H54 (cell line): ENCODE results near the gene MIF4GD.

Experiments used
- DNase-seq: peaks from one replicate; pipeline ENCODE4 v3.0.0; 2011; ENCODE audit warnings: low spot score, mixed read lengths; ENCODE audit not compliant: insufficient read length
- FAIRE-seq: peaks from 3 replicates; lab custom pipeline; 2011; peaks lifted over from hg19 to GRCh38; lab: Jason Lieb, UNC
- POLR2A ChIP-seq: IDR thresholded peaks from 2 replicates; pipeline ENCODE4 v1.6.1; 2011; ENCODE audit warnings: low read depth, mild to moderate bottlenecking, low read length

Gene MIF4GD

DNA sequence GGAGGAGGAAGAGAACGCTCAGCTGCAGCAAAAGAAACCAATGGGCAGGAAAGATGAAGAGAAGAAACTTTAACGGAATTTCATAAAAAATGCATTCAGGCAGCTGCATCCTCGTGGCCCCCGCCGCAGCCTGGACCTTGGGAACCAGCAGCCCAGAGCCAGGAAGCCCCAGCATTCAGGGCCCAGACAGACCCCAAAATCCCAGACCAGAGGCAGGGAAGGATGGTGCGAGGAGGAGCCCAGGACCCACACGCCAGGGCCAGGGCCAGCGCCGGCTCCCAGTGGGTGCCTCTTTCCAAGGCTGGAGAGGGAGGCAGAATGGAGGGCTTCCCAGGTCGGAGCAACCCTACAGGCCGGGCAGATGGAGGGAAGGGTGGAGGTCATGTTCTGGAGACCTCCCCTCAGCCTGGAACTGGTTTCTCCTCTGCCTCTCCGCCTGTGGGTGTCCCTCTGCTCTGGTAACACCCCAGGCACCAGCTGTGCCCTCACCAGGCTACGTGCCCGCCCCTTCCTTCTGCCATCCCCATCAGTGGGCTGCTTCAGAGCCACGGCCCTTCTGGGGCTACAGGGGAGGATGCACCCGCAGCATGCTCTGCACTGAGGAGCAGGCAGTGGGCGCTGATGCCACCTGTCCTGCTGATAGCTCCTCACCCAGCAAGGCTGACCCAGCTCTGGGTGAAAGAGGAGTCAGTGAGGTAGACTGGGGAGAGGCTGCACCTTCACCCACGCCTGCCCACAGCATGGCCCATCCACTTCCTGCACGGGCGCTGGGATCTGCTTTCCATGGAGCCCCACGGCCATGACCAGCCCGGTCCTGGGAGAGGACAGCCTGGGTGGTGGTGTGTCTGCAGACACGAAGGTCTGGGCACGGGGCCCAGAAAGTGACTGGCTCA is 1.2 kb upstream of the MIF4GD start:
- no peak for TF ChIP-seq POLR2A
- FAIRE-seq (no peak), DNase-seq (no peak)

DNA sequence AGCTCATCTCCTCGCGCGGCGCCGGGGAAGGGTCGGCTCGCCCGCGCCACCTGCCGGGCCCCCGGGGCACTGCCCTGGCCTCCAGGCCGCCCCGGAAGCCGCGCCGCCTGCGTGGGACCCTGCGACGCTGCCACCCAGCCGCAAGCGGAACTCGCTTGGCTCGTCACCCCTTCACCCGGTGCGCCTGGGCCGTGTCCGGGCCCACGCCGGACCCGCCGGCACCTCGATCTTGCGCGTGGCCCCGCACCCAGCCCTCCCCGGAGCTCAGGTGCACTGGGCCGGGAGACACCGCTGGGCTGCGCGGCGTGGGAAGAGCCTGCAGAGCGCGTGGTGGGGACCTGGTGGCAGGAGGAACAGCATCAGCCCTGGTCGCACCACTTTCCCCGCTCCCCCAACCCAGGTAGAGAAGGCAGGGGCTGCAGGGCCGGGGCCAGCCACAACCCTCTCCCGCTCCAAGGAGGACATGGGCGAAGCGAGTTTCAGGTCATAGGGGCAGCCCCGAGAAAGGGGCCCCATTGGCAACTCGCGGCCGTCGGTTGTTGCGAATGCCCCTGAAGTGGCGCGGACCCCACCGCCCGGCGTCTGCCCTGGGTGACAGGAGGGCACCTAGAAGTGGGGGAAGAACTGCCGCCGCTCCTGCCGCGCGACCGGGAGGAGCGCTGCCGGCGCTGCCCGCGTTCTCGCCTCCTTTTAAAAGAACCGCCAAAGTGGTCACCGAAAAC is 363 bp upstream of the MIF4GD start:
- FAIRE-seq, result no peak
- DNase-seq, result peak; percentile 93
- peak; percentile 57 for TF ChIP-seq POLR2A

- DNase-seq, result peak; percentile 78
- no peak for FAIRE-seq
- TF ChIP-seq POLR2A, result peak; percentile 41
Measured at GRCh38 chr17:75270218-75270965, 639 bp downstream of the MIF4GD start.

DNA sequence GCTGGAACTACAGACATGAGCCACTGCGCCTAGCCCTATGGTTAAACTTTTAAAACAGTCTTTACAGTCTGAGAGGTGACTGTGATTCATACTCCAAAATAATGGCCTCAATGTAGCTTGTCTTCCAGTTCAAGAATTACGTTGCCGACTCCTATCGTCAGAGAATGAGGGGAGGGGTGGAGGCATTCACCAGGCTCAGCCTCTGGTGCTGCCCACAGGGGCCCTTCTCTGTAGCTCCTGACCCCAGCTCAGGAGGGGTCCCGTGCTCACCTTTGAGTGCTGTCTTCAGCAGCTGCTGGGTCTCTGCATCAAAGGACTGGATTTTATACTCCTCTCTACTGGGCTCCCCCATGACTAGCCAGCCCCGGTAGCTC is 1.2 kb downstream of the MIF4GD start:
- FAIRE-seq, result no peak
- no peak for DNase-seq
- no peak for TF ChIP-seq POLR2A

DNA sequence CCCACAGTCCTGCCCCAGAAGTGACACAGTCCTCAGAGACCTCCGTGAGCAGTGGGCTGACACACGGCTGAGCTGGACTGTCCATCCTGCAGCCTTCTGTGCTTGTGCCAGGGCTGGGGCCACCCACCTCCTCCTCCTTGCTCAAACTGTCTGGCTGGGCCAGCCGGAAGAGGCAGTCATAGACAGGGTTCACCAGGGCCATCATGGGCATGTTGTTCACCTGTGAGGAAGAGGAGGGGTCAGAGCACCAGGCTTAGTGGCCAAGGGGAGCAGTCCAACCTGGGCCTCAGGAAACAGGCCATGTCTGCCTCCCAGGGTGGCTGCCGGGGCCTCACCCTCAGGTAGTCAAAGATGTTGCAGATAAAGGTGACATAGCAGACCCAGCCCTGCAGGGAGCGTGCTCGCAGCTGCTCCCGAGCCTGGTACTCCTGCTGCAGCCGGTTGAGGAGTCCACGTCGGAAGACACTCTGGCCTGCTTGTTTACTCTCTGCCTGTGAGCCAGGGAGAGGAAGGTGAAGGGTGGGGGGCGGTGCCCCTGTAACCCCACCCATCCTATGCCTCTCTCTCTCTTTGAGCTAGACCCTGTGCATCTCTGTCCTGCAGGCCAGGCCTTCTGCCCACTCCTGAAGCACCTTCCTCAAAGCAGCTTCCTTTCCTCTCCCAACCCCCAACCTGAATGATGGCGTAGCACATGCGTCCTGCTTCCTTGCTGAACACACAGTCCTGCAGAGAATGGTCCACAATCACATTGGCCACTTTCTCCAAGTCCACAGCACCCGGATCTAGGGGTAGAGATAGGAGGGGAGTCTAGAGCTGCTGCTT is 3.4 kb downstream of the MIF4GD start:
- DNase-seq (no peak), FAIRE-seq (no peak)
- no peak for TF ChIP-seq POLR2A

DNA sequence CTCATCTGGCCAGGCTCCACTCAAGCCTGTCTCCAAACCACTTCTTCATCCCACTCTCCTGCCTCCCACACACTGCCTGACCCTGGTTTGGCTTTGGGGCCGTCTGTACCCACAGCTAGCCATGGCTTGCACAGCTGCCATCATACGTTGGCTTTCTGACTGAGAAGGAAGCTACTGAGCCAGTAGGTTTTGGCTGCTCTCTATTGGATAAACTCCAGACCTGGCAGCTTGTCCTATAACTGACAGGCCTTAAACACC is 3.9 kb downstream of the MIF4GD start:
- DNase-seq, result no peak
- no peak for TF ChIP-seq POLR2A
- FAIRE-seq, result no peak

DNA sequence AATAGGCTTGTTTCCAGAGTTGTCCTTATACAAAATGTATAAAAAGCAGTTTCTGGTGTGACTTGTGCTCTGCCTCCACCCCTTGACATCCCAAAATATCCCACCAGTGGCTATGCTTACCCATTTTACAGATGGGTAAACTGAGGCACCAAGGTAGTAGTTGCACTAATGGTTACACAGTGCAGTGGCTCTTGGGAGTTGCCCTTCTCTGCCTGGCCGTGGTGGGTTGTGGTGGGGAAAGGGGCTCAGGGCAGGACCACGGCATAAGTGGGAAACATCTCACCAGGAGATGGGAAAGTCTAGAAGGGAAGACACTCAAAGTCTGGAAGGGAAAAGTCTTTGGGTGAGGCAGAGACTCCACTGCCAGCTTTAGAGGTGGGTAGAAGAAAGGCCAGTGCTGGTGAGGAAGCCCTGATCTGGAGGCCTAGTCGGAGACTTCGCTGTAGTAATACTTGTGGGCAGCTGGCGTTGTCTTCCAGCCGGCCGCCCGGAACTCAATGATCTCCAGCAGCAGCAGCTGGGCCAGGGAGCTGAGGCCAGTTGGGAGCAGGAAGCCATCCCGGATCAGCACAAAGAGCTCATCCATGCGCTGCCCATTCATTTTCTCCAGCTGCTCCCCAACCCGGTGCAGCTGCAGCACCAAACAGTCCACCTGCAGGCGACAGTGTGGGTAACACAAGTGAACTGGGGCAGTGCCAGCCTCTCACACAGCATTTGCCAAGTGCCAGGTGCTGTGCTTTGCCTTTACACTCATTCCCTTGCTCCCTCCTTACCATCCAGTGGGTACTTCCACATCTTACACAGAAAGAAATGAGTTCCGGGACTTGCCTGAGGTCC is 4.5 kb downstream of the MIF4GD start:
- DNase-seq, result no peak
- FAIRE-seq, result no peak
- TF ChIP-seq POLR2A, result no peak

DNA sequence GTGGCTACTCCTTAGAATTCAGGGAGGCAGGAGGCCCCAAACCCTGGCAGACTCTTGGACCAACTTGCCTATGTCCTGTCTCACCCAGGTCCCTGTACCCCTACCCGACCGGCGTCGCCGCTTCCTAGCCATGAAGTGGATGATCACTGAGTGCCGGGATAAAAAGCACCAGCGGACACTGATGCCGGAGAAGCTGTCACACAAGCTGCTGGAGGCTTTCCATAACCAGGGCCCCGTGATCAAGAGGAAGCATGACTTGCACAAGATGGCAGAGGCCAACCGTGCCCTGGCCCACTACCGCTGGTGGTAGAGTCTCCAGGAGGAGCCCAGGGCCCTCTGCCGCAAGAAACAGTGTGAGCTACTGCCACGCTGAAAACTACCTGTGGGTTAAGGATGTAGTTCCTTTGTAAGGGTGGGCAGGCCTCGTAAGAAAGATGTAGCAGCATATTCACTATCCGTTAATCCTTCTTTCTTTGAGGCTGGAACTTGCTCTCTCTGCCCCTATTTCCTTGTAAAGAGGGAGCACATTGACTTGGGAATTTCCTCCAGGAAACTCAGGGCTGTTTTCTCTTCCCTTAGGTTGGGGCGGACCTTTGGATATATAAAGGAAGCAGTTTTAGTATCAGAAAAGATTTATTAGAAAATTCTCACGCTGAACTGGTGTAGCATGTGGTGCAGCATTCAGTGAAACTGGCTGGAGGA is 5.3 kb downstream of the MIF4GD start:
- TF ChIP-seq POLR2A, result no peak
- FAIRE-seq, result no peak

GRCh38 chr17:75263055-75263454 is 8.0 kb downstream of the MIF4GD start:
- FAIRE-seq, result no peak
- DNase-seq, result no peak
- no peak for TF ChIP-seq POLR2A

More for the DNA sequence above, 5.3 kb downstream of the MIF4GD start:
- DNase-seq, result no peak

GRCh38 chr17:75262112-75262606 is 8.9 kb downstream of the MIF4GD start:
- FAIRE-seq, result no peak
- no peak for TF ChIP-seq POLR2A
- DNase-seq, result no peak

- FAIRE-seq, result no peak
- DNase-seq, result peak; percentile 96
- TF ChIP-seq POLR2A, result peak; percentile 87
Measured at GRCh38 chr17:75261336-75262111, 9.5 kb downstream of the MIF4GD start, which contains the start of the genes GGA3 and MRPS7. GGA3 (minus strand) TSS chr17:75261606; CDS start chr17:75261587, 19 bp downstream. MRPS7 (plus strand) TSS chr17:75261879; CDS start chr17:75261901, 22 bp downstream.
